Rectal smooth muscle tissue (tissue), 1 donor: ENCODE results near the gene ITGBL1.

Source experiments
- H3K27ac ChIP-seq: one replicate; pipeline ENCODE4 v1.7.0; 2013; ENCODE audit warnings: low read depth, low read length, inconsistent platforms
- H3K27me3 ChIP-seq: one replicate; pipeline ENCODE4 v1.7.0; 2013; ENCODE audit warnings: low read length; ENCODE audit not compliant: control insufficient read depth, insufficient read depth
- H3K36me3 ChIP-seq: one replicate; pipeline ENCODE4 v1.7.0; 2013; ENCODE audit warnings: low read length; ENCODE audit not compliant: control insufficient read depth, insufficient read depth
- H3K4me1 ChIP-seq: one replicate; pipeline ENCODE4 v1.7.0; 2013; ENCODE audit warnings: low read length; ENCODE audit not compliant: control insufficient read depth, insufficient read depth
- H3K4me3 ChIP-seq: one replicate; pipeline ENCODE4 v1.7.0; 2013; ENCODE audit warnings: low read length
- H3K9ac ChIP-seq: one replicate; pipeline ENCODE4 v1.7.0; 2013; ENCODE audit warnings: low read length

The ITGBL1 gene

DNA sequence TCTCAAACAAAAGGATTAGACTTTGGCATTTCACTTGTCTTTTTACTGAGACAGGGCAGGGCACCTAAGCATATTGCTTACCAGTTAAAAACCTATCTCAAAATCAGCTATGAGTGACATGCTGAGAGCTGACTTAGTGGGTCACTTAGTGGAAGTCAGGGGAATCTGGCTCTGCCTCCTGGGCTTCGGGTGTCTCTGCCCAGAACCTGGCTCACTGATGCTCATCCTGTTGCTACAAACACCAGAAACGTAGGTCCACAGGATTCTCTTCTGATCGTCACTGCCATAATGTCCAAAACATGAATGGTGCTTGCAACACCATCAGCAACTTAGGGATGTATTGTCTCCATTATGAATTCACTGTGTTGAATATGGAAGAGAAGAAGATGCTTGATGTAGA is 276.1 kb downstream of the ITGBL1 start:
- Histone ChIP-seq H3K36me3 (no peaks in the 10 kb centered on the region), H3K4me3 (no peak overlapping the region), H3K9ac (no peak overlapping the region), H3K27ac (no peak overlapping the region), H3K4me1 (no peaks in the 10 kb centered on the region), H3K27me3 (no peaks in the 10 kb centered on the region)

GRCh38 chr13:101730420-101731000 is 278.0 kb downstream of the ITGBL1 start:
- Histone ChIP-seq H3K27ac (no peak overlapping the region), H3K36me3 (no peaks in the 10 kb centered on the region), H3K4me3 (no peak overlapping the region), H3K27me3 (no peaks in the 10 kb centered on the region), H3K4me1 (no peaks in the 10 kb centered on the region), H3K9ac (no peak overlapping the region)

GRCh38 chr13:101736566-101736965 is 284.1 kb downstream of the ITGBL1 start:
- no peak overlapping the region for H3K27ac ChIP-seq
- no peak overlapping the region for H3K4me3 ChIP-seq
- H3K9ac ChIP-seq: no peak overlapping the region
- H3K4me1 ChIP-seq: no peaks in the 10 kb centered on the region
- H3K36me3 ChIP-seq: no peaks in the 10 kb centered on the region
- H3K27me3 ChIP-seq: no peaks in the 10 kb centered on the region

- Histone ChIP-seq H3K4me3 (no peak overlapping the region), H3K9ac (no peak overlapping the region), H3K36me3 (no peaks in the 10 kb centered on the region), H3K27me3 (no peaks in the 10 kb centered on the region), H3K27ac (no peak overlapping the region), H3K4me1 (no peaks in the 10 kb centered on the region)
Observed at GRCh38 chr13:101738336-101738735, 285.9 kb downstream of the ITGBL1 start.

- Histone ChIP-seq H3K4me1 (no peaks in the 10 kb centered on the region), H3K36me3 (no peaks in the 10 kb centered on the region), H3K4me3 (no peak overlapping the region), H3K27ac (no peak overlapping the region), H3K27me3 (no peaks in the 10 kb centered on the region), H3K9ac (no peak overlapping the region)
Observed at GRCh38 chr13:101739382-101740178, 287.1 kb downstream of the ITGBL1 start.

DNA sequence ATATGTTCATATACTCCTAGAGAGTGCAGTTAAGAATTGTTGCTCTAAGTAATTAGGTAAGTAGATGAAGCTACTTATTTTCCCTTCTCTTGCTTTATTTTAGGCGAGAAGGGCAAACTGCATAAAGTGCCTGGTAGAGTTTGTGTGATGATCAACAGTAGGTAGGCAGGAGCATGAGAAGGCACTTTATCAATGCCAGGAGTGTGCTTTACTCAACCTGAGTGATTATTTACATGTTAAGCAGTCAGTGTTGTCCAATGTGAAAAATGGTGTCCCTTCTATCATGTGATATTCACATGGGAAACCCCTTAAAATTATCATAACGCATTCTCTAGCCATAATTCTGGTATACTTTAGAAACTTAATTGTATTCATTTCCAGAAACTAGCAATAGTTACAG is 294.0 kb downstream of the ITGBL1 start:
- Histone ChIP-seq H3K4me3 (no peak overlapping the region), H3K27me3 (no peaks in the 10 kb centered on the region), H3K9ac (no peak overlapping the region), H3K27ac (no peak overlapping the region), H3K4me1 (no peaks in the 10 kb centered on the region), H3K36me3 (no peaks in the 10 kb centered on the region)

DNA sequence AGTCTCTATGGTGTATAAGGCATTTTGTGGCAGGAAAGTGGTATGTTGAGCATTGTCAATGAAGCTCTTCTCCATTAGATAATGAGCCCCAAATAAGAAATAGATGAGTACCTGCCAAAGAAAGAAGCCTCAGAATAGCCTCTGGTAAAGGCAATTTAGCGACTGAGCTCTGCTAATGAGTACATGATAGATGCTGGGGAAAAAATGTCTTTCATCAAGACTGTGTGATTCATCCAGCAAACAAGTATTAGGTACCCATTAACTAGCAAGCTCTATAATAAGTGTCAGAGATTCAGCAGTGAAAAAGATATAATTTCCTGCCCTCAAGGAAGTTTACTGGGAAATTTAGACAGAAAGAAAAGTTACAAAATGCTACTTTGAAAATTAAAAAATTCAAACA is 294.6 kb downstream of the ITGBL1 start:
- no peaks in the 10 kb centered on the region for H3K27me3 ChIP-seq
- H3K27ac ChIP-seq: no peak overlapping the region
- no peaks in the 10 kb centered on the region for H3K4me1 ChIP-seq
- no peak overlapping the region for H3K9ac ChIP-seq
- no peak overlapping the region for H3K4me3 ChIP-seq
- H3K36me3 ChIP-seq: no peaks in the 10 kb centered on the region

- no peak overlapping the region for H3K27ac ChIP-seq
- no peaks in the 10 kb centered on the region for H3K4me1 ChIP-seq
- H3K4me3 ChIP-seq: no peak overlapping the region
- H3K27me3 ChIP-seq: no peaks in the 10 kb centered on the region
- H3K36me3 ChIP-seq: no peaks in the 10 kb centered on the region
- H3K9ac ChIP-seq: no peak overlapping the region
Observed at GRCh38 chr13:101749584-101749983, 297.1 kb downstream of the ITGBL1 start.

GRCh38 chr13:101751488-101751887 is 299.0 kb downstream of the ITGBL1 start:
- no peak overlapping the region for H3K9ac ChIP-seq
- no peak overlapping the region for H3K4me3 ChIP-seq

DNA sequence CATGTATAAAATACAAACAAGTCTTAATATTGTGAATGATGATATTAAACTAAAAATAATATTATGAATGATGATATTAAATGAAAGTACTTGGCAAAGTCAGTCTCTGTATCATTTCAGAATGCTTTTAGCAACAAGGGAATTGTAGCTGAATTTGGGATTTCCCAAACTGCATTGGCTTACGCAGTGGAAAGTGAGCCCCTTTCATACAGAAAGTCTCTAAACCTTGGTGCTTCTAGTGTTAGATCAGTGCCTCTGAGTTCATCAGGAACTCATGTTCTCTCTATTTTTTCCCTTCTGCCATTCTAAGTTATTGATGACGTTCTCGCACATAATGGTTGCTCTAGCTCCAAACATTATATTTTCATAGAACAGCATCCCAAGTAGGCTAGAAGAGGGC is 300.0 kb downstream of the ITGBL1 start:
- no peak overlapping the region for H3K9ac ChIP-seq
- H3K4me3 ChIP-seq: no peak overlapping the region

More at GRCh38 chr13:101751488-101751887, 299.0 kb downstream of the ITGBL1 start:
- Histone ChIP-seq H3K4me1 (no peaks in the 10 kb centered on the region), H3K27ac (no peak overlapping the region), H3K27me3 (no peaks in the 10 kb centered on the region), H3K36me3 (no peaks in the 10 kb centered on the region)

GRCh38 chr13:101755228-101755887 is 302.9 kb downstream of the ITGBL1 start:
- no peaks in the 10 kb centered on the region for H3K4me1 ChIP-seq
- no peak overlapping the region for H3K9ac ChIP-seq
- no peaks in the 10 kb centered on the region for H3K27me3 ChIP-seq
- H3K27ac ChIP-seq: no peak overlapping the region
- H3K4me3 ChIP-seq: no peak overlapping the region
- H3K36me3 ChIP-seq: no peaks in the 10 kb centered on the region

More for the DNA sequence above, 300.0 kb downstream of the ITGBL1 start:
- no peaks in the 10 kb centered on the region for H3K4me1 ChIP-seq
- H3K27me3 ChIP-seq: no peaks in the 10 kb centered on the region
- H3K36me3 ChIP-seq: no peaks in the 10 kb centered on the region
- H3K27ac ChIP-seq: no peak overlapping the region

- no peaks in the 10 kb centered on the region for H3K4me1 ChIP-seq
- H3K27me3 ChIP-seq: no peaks in the 10 kb centered on the region
- no peak overlapping the region for H3K4me3 ChIP-seq
- H3K9ac ChIP-seq: no peak overlapping the region
- no peak overlapping the region for H3K27ac ChIP-seq
- no peaks in the 10 kb centered on the region for H3K36me3 ChIP-seq
Observed at GRCh38 chr13:101757446-101758039, 305.1 kb downstream of the ITGBL1 start.
